SK-N-SH (cell line): ENCODE results near the gene RAPGEF1.

Experiments
- FOXJ3 ChIP-seq: sonication (generic); formaldehyde crosslinking; IDR thresholded peaks from 2 replicates; pipeline ENCODE4 v1.5.1; 2020; ENCODE audit warnings: mild to moderate bottlenecking, missing genetic modification reagents
- MEF2A ChIP-seq: IDR thresholded peaks from 2 replicates; pipeline ENCODE4 v1.4.0; 2012; ENCODE audit warnings: low read depth, borderline replicate concordance
- RFX5 ChIP-seq: IDR thresholded peaks from 2 replicates; pipeline ENCODE4 v1.6.1; 2012; ENCODE audit warnings: mild to moderate bottlenecking, improper control_type of control experiment, low read length
- YY1 ChIP-seq: IDR thresholded peaks from 2 replicates; pipeline ENCODE4 v1.4.0; 2012; ENCODE audit warnings: low read depth, mild to moderate bottlenecking
- TF ChIP-seq, protein P1 (sequence below): IDR thresholded peaks from 2 replicates; pipeline ENCODE4 v1.4.0; 2012; ENCODE audit warnings: low read depth
- TF ChIP-seq, protein P2 (sequence below): IDR thresholded peaks from 2 replicates; pipeline ENCODE4 v1.4.0; 2012; ENCODE audit warnings: low read depth, borderline replicate concordance
- TF ChIP-seq, protein P3 (sequence below): fragments of 200-600 bp; sonication (generic); IDR thresholded peaks from 2 replicates; pipeline ENCODE4 v1.6.1; 2017; ENCODE audit warnings: antibody characterized with exemption, mild to moderate bottlenecking, moderate library complexity
- TF ChIP-seq, protein P4 (sequence below): IDR thresholded peaks from 2 replicates; pipeline ENCODE4; 2012
- TF ChIP-seq, protein P5 (sequence below): IDR thresholded peaks from 2 replicates; pipeline ENCODE4 v1.6.1; 2012; ENCODE audit warnings: mild to moderate bottlenecking, low read depth, low read length, moderate library complexity

DNA sequence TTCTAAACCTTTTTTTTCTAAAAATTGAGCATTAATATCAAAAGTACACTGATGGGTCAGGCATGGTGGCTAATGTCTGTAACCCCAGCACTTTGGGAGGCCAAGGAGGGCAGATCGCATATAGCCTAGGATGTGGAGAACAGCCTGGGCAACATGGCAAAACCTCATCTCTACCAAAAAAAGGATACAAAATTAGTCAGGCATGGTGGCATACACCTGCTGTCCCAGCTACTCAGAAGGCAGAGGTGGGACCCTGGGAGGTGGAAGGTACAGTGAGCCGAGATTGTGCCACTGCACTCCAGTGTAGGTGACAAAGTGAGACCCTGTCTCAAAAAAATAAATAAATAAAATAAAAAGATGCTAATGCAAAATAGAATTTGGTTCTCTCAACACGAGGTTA lies 49.4 kb downstream of the RAPGEF1 start:
- TF ChIP-seq, protein P1, sequence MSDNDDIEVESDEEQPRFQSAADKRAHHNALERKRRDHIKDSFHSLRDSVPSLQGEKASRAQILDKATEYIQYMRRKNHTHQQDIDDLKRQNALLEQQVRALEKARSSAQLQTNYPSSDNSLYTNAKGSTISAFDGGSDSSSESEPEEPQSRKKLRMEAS = no peak
- TF ChIP-seq, protein P2, sequence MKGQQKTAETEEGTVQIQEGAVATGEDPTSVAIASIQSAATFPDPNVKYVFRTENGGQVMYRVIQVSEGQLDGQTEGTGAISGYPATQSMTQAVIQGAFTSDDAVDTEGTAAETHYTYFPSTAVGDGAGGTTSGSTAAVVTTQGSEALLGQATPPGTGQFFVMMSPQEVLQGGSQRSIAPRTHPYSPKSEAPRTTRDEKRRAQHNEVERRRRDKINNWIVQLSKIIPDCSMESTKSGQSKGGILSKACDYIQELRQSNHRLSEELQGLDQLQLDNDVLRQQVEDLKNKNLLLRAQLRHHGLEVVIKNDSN = no peak
- TF ChIP-seq MEF2A = no peak
- TF ChIP-seq, protein P3, sequence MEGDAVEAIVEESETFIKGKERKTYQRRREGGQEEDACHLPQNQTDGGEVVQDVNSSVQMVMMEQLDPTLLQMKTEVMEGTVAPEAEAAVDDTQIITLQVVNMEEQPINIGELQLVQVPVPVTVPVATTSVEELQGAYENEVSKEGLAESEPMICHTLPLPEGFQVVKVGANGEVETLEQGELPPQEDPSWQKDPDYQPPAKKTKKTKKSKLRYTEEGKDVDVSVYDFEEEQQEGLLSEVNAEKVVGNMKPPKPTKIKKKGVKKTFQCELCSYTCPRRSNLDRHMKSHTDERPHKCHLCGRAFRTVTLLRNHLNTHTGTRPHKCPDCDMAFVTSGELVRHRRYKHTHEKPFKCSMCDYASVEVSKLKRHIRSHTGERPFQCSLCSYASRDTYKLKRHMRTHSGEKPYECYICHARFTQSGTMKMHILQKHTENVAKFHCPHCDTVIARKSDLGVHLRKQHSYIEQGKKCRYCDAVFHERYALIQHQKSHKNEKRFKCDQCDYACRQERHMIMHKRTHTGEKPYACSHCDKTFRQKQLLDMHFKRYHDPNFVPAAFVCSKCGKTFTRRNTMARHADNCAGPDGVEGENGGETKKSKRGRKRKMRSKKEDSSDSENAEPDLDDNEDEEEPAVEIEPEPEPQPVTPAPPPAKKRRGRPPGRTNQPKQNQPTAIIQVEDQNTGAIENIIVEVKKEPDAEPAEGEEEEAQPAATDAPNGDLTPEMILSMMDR = no peak
- TF ChIP-seq, protein P4, sequence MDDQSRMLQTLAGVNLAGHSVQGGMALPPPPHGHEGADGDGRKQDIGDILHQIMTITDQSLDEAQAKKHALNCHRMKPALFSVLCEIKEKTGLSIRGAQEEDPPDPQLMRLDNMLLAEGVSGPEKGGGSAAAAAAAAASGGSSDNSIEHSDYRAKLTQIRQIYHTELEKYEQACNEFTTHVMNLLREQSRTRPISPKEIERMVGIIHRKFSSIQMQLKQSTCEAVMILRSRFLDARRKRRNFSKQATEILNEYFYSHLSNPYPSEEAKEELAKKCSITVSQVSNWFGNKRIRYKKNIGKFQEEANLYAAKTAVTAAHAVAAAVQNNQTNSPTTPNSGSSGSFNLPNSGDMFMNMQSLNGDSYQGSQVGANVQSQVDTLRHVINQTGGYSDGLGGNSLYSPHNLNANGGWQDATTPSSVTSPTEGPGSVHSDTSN = no peak
- no peak for TF ChIP-seq YY1
- no peak for TF ChIP-seq FOXJ3 (CRISPR knock-in tag)
- no peak for TF ChIP-seq RFX5
- TF ChIP-seq, protein P5, sequence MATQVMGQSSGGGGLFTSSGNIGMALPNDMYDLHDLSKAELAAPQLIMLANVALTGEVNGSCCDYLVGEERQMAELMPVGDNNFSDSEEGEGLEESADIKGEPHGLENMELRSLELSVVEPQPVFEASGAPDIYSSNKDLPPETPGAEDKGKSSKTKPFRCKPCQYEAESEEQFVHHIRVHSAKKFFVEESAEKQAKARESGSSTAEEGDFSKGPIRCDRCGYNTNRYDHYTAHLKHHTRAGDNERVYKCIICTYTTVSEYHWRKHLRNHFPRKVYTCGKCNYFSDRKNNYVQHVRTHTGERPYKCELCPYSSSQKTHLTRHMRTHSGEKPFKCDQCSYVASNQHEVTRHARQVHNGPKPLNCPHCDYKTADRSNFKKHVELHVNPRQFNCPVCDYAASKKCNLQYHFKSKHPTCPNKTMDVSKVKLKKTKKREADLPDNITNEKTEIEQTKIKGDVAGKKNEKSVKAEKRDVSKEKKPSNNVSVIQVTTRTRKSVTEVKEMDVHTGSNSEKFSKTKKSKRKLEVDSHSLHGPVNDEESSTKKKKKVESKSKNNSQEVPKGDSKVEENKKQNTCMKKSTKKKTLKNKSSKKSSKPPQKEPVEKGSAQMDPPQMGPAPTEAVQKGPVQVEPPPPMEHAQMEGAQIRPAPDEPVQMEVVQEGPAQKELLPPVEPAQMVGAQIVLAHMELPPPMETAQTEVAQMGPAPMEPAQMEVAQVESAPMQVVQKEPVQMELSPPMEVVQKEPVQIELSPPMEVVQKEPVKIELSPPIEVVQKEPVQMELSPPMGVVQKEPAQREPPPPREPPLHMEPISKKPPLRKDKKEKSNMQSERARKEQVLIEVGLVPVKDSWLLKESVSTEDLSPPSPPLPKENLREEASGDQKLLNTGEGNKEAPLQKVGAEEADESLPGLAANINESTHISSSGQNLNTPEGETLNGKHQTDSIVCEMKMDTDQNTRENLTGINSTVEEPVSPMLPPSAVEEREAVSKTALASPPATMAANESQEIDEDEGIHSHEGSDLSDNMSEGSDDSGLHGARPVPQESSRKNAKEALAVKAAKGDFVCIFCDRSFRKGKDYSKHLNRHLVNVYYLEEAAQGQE = no peak
